Ishikawa (cell line): ENCODE measurements around the gene CLCN2.

Source experiments
- EP300 ChIP-seq: IDR thresholded peaks from 2 replicates; pipeline ENCODE4 v1.6.1; 2012; ENCODE audit warnings: borderline replicate concordance
- RAD21 ChIP-seq: IDR thresholded peaks from 2 replicates; pipeline ENCODE4 v1.6.1; 2012; ENCODE audit warnings: low read depth
- TCF12 ChIP-seq: IDR thresholded peaks from 2 replicates; pipeline ENCODE4 v1.6.1; 2012; ENCODE audit warnings: low read depth
- TF ChIP-seq, protein P1 (sequence below): IDR thresholded peaks from 2 replicates; pipeline ENCODE4 v1.6.1; 2012
- TF ChIP-seq, protein P2 (sequence below): IDR thresholded peaks from 2 replicates; pipeline ENCODE4 v1.6.1; 2012; ENCODE audit warnings: low read depth, mild to moderate bottlenecking

GRCh38 chr3:184354121-184354728 lies 7.2 kb downstream of the CLCN2 start:
- TF ChIP-seq TCF12: no peak
- TF ChIP-seq EP300: no peak
- TF ChIP-seq, protein P1, sequence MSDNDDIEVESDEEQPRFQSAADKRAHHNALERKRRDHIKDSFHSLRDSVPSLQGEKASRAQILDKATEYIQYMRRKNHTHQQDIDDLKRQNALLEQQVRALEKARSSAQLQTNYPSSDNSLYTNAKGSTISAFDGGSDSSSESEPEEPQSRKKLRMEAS: no peak
- TF ChIP-seq, protein P2, sequence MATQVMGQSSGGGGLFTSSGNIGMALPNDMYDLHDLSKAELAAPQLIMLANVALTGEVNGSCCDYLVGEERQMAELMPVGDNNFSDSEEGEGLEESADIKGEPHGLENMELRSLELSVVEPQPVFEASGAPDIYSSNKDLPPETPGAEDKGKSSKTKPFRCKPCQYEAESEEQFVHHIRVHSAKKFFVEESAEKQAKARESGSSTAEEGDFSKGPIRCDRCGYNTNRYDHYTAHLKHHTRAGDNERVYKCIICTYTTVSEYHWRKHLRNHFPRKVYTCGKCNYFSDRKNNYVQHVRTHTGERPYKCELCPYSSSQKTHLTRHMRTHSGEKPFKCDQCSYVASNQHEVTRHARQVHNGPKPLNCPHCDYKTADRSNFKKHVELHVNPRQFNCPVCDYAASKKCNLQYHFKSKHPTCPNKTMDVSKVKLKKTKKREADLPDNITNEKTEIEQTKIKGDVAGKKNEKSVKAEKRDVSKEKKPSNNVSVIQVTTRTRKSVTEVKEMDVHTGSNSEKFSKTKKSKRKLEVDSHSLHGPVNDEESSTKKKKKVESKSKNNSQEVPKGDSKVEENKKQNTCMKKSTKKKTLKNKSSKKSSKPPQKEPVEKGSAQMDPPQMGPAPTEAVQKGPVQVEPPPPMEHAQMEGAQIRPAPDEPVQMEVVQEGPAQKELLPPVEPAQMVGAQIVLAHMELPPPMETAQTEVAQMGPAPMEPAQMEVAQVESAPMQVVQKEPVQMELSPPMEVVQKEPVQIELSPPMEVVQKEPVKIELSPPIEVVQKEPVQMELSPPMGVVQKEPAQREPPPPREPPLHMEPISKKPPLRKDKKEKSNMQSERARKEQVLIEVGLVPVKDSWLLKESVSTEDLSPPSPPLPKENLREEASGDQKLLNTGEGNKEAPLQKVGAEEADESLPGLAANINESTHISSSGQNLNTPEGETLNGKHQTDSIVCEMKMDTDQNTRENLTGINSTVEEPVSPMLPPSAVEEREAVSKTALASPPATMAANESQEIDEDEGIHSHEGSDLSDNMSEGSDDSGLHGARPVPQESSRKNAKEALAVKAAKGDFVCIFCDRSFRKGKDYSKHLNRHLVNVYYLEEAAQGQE: no peak
- peak; percentile 67 for TF ChIP-seq RAD21
